ENCODE results near the gene ATXN1.

ATXN1 gene

DNA sequence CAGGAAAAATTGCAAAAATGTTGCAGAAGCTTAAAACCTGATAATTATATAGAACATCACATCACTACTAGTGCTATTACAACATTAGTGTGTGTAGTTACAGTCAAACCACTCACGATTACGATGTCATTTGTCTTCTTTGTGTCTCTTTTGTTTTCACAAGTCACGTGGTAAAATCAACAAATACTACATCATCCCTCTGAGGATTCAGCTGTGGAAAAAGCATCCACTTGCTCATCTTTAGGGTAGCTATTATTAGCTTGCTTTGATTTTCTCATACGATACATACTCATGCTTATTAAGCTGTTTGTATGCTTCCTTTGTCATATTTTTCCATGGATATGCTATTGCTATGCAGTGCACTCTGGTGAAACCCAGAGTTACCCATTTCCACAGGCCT, 22.2 kb upstream of the ATXN1 start:
- DNase-seq (ENCODE audit: low spot score) = no peak

DNA sequence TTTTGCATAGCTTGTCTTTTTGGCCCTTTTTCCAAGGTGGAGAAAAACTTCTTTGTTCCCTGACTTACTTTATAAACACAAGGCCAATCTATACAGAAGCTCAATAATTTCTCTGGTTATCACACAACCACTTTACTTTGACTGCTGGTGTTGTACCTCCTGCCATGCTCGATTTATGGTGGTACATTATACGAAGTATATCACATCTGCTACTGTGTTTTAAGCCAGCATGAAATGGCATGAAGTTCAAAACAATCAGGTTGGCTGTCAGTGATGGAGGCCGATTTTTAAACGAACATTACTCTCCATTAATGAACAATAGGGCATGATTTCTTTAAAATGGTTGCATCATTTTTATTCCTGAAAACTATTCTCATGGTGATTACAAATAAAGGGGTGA, 21.0 kb upstream of the ATXN1 start:
- DNase-seq (ENCODE audit: low spot score) = no peak

DNA sequence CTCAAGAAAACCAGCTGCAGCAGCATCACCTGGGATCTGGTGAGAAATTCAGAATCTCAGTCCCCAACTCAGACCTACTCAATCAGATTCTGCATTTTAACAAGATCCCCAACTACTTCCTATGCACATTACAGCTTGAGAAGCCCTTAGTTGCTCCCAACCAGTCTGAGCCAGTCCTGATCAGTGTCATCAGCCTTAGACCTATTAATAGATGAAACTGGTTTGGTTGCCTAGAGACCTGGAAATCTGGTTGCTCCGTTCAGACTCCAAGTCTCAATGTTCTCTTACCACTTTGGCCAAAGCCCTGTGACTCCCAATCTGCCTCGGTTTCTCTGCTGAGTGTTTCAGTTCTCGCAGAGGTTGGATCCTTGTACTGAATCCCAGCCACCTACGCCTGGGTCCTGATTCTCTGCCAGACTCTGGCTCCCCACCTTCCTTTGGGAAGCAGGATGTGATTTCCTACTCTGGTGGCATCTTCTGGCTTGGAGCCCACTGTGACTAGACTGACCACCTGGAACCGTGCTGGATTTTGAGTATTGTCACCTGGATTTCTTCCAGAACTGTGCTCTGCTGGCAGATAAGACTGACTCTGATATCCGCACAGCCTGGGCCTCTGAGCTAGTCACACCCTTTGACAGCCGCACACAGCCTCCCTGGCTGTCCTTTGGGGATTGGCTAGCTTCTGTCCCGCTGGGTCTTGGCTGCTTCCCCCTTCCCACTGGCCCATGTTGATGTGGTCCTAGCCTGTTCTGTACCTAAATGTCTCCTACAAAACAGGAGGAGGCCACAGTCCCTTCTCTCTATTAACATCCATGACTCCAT, 20.3 kb upstream of the ATXN1 start:
- DNase-seq (ENCODE audit: low spot score) = peak; percentile 38

DNA sequence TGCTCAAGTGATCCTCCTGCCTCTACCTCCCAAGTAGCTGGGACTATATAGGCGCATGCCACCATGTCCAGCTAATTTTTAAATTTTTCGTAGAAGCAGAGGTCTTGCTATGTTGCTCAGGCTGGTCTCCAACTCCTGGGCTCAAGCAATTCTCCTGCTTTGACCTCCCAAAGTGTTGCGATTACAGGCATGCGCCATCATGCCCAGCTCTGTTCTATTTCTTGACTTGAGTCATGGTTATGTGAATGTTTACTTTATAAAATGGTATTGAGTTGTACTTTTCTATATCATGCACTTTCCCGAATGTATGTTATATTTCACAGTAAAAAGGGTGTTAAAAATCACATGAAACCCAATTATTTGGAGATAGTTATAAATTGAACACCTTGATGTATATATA, 17.3 kb upstream of the ATXN1 start:
- no peak for DNase-seq (ENCODE audit: low spot score)

DNA sequence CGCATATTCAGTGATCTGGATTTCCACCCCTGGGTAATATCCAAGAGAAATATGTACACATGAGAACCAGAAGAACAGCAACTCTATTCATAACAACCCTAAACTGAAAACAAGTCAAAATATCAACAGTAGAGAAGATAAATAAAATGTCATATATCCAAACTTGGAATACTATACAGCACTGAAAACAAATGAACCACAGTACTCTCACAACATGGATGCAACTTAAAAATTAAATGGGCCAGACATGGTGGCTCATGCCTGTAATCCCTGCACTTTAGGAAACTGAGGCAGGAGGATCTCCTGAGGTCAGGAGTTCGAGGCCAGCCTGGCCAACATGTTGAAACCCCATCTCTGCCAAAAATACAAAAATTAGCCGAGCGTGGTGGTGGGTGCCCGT, 16.5 kb upstream of the ATXN1 start:
- DNase-seq (ENCODE audit: low spot score) = no peak

GRCh38 chr6:16776394-16777017, 15.2 kb upstream of the ATXN1 start:
- DNase-seq (ENCODE audit: low spot score) = no peak

DNA sequence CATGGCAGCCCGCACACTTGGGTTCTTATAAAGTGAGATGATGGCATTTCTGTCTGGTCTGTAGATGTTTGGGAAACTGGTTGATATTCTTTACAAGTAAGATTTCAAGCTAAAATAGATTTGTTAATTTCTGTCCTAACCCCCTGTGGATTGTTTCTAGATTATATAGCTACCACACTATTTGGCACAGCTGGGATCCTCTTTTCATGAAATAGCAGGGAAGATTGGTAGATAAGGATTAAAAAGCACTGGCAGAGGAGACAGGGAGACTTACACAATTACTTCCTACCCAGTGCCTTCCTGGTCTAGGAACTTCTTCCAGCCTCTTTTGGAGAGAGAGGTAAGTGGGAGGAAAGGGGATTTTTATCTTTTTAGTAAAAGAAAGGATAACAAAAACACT, 13.2 kb upstream of the ATXN1 start:
- DNase-seq (ENCODE audit: low spot score) = no peak

- DNase-seq (ENCODE audit: low spot score) = no peak
These were observed 12.1 kb upstream of the ATXN1 start for GRCh38 chr6:16773362-16773761.

DNA sequence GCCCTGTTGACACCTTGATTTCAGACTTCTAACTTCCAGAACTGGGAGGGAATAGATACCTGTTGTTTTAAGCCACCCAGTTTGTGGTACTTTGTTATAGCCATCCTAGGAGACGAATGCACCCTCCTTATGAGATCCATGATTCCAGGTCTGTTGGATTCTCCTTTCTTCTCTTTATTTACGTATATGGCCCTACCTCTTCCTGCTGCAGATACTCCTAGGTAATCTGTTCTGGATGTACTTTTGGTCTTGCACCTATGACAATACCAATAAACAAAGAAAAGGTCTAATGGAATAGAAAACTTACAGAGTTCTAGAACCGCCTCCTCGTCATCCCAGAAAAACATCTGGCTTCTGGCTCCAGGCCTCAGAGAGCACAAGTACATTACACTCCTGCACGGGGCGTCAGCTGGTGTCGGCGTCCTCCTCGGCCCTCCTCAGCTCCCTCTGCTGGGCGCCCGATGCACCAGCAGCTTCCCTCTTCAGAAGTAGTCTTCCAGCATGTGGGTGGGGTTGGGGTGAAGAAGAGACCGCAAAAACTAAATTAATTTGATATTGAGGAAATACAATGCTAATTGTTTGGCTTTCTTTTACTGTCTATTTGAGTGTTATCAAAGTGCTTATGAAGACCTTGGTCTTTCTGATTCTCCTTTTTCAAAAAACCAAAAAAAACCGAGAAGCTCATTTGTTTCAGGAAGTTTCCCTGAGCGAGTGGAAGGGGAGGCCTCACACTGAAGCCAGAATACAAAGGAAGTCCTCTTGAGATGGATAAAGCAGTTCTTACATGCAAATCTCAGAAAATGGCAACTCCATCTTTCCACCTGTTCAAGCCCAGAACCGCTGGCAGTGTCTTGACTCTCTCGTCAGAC, 9.7 kb upstream of the ATXN1 start:
- DNase-seq (ENCODE audit: low spot score) = peak; percentile 78

DNA sequence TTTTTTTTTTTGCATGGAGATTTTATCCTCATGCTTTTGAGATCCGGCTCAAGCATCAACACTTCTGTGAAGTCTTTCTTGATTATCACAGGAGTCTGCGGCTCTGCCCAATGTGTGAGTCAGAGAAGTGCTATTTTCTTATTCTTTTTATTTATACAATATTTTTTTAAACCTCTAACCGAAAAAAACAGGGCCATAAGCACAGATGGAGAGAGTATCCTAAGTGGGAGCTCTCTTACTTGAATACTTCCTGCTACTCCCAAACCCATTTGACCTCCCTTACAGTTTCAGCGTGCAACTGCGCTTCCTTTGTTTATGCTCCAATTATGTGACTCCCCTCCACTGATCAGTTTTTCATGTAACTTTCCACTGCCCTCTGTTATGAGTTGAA, 8.7 kb upstream of the ATXN1 start:
- DNase-seq (ENCODE audit: low spot score) = no peak

- DNase-seq (ENCODE audit: low spot score) = no peak
These were observed 8.1 kb upstream of the ATXN1 start for GRCh38 chr6:16769131-16769985.

GRCh38 chr6:16768477-16768830, 7.2 kb upstream of the ATXN1 start:
- DNase-seq (ENCODE audit: low spot score) = no peak

- no peak for DNase-seq (ENCODE audit: low spot score)
These were observed 6.7 kb upstream of the ATXN1 start for GRCh38 chr6:16767765-16768476.

GRCh38 chr6:16766836-16767745, 5.8 kb upstream of the ATXN1 start:
- DNase-seq (ENCODE audit: low spot score) = no peak

- DNase-seq (ENCODE audit: low spot score) = no peak
These were observed 4.8 kb upstream of the ATXN1 start for GRCh38 chr6:16766043-16766536.

GRCh38 chr6:16765235-16765634, 4.0 kb upstream of the ATXN1 start:
- DNase-seq (ENCODE audit: low spot score) = no peak

- no peak for DNase-seq (ENCODE audit: low spot score)
These were observed 3.1 kb upstream of the ATXN1 start for GRCh38 chr6:16764188-16764950.

DNA sequence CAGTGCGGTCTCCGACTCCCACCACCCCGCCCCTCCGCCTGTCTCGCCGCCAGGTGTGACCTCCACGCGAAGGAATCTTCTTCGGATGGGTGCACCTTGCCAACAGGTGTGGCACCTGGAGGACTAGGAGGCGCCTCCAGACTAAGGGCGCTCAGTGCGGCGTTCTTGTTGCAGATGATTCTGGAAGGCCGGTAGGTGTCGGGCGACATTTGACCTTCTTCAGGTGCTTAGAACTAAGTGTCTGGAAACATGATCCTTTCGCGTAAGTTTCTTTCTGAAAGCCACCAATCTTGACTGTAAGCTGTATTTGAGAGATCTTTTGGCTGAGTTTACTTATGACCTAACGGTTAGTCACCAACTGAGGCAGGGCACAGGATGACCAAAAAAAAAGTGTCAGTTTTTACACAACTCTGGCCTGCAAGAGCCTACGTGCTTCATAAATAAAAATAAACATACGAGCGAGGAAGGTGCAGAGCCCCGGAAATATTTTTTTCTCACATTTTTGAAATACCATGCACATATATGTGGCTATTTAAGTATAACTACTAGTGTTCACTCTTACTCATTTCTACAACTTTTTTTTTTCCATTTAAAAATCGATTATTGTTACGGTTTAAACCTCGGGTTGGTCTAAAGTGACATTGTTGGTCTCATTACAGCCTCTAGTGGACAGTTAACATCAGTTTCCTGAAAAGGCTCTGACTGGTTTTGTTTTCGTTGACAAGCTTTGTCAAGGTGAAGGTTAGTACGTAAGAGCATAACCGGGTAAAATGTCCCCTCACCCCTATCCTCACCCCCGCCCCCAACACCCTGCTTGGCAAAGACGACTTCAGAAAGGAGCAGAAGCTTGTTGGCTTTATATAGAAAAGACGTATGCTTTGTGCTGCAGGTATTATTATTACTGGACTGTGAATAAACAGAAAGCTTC, 1.6 kb upstream of the ATXN1 start:
- DNase-seq (ENCODE audit: low spot score) = peak; percentile 67

All from putamen (tissue), 1 donor.